ENCODE measurements around the gene KCNK4.

DNA sequence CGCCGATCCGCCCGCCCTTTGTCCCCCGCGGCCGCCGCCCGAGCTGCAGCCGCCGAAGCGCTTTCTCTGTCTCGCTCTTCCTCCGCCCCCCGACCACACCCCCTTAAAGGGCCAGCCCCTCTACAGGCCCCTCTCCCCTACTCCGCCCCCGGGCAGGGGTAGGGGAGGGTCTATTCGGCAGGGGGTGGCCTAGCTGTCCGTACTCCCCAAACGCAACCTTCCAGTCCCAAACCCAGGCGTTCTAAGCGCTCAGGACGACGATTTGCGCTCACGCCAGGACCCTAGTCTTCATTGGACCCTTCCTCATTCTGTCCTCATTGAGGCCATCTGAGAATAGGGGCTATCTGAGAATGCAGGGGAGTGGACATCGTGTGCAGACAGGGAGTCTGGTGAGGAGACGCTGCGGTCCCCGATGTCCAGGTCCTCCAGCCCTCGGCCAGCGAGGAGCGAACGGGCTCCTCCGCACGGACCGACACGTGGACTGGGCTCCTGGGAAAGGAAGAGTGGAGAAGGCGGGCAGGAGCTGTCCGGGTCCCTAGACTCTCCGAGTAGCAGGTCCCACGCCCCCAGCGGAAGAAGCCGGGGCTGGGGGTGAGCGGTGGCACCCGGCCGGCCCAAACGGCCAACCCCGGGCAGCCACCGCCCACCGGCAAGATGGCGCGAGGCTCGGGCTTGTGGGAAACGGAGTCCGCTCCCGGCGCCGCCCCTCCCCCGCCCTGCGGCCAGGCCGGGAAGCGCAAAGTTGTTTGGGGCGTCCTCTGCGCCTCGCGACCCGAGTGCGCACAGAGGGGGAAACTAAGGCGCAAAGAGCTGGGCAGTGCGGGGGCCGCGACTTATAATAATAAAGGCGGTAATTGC lies 44.0 kb upstream of the KCNK4 start, which contains the start of gene PPP1R14B:
- TF ChIP-seq, protein P1, sequence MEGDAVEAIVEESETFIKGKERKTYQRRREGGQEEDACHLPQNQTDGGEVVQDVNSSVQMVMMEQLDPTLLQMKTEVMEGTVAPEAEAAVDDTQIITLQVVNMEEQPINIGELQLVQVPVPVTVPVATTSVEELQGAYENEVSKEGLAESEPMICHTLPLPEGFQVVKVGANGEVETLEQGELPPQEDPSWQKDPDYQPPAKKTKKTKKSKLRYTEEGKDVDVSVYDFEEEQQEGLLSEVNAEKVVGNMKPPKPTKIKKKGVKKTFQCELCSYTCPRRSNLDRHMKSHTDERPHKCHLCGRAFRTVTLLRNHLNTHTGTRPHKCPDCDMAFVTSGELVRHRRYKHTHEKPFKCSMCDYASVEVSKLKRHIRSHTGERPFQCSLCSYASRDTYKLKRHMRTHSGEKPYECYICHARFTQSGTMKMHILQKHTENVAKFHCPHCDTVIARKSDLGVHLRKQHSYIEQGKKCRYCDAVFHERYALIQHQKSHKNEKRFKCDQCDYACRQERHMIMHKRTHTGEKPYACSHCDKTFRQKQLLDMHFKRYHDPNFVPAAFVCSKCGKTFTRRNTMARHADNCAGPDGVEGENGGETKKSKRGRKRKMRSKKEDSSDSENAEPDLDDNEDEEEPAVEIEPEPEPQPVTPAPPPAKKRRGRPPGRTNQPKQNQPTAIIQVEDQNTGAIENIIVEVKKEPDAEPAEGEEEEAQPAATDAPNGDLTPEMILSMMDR (conservative IDR thresholded peaks at IDR 0.05; ENCODE audit: low read length), result 0 out of 2 replicates have a peak, but pooled peaks have one; percentile 8
- no peak for TF ChIP-seq EZH2phosphoT487 (IDR thresholded peaks at IDR 0.05; ENCODE audit: borderline replicate concordance)

All from Loucy (cell line).